WTC11 (cell line): ENCODE results near the gene PMEPA1. TPM values are rescaled to one million over a fixed set of nuclear protein-coding genes. Genes with fewer than 3 reads are reported as not detected.

Experiments
- ATAC-seq: fragments of 200-7000 bp; cut with Tn5 transposase; 2 replicates; pipeline ENCODE4 v1.10.0; 2021; ENCODE audit warnings: mild to moderate bottlenecking, moderate library complexity
- CTCF ChIA-PET: fragments of 300-600 bp; sonication (Branson Sonifier 250); formaldehyde crosslinking; loops from one replicate; lab custom pipeline; 2021; ENCODE audit warnings: antibody characterized with exemption; lab: Charles Lee
- POLR2A ChIA-PET: fragments of 350-600 bp; sonication (Branson Sonifier 250); formaldehyde crosslinking; loops from one replicate; lab custom pipeline; 2021; ENCODE audit warnings: antibody characterized with exemption; lab: Charles Lee
- DNase-seq: peaks from one replicate; pipeline ENCODE4 v3.0.0; 2021; ENCODE audit warnings: low spot score
- H3K27ac Mint-ChIP-seq: 2 replicates; pipeline ENCODE4 v1.8.0; 2021; ENCODE audit warnings: mixed read lengths
- H3K27me3 Mint-ChIP-seq: 2 replicates; pipeline ENCODE4 v1.8.0; 2021; ENCODE audit warnings: low read depth, mild to moderate bottlenecking, moderate library complexity, mixed read lengths
- H3K36me3 Mint-ChIP-seq: 2 replicates; pipeline ENCODE4 v1.8.0; 2021; ENCODE audit warnings: mixed read lengths
- H3K4me1 Mint-ChIP-seq: 2 replicates; pipeline ENCODE4 v1.8.0; 2022; ENCODE audit warnings: mixed read lengths
- H3K4me3 Mint-ChIP-seq: 2 replicates; pipeline ENCODE4 v1.8.0; 2021; ENCODE audit warnings: mild to moderate bottlenecking, moderate library complexity, mixed read lengths
- H3K9me3 Mint-ChIP-seq: 2 replicates; pipeline ENCODE4 v1.8.0; 2021; ENCODE audit warnings: mixed read lengths
- AR ChIP-seq: fragments of 250-450 bp; sonication (Bioruptor Pico); IDR thresholded peaks from 2 replicates; pipeline ENCODE4 v1.9.0; 2021; ENCODE audit warnings: mild to moderate bottlenecking
- MLX ChIP-seq: sonication (generic); formaldehyde crosslinking; IDR thresholded peaks from 2 replicates; pipeline ENCODE4 v1.8.1; 2023; ENCODE audit warnings: mild to moderate bottlenecking, missing genetic modification reagents, moderate library complexity
- MYBL2 ChIP-seq: sonication (generic); formaldehyde crosslinking; IDR thresholded peaks from 2 replicates; pipeline ENCODE4 v1.8.1; 2023; ENCODE audit warnings: mild to moderate bottlenecking, moderate library complexity, missing genetic modification reagents
- NFE2L1 ChIP-seq: sonication (generic); formaldehyde crosslinking; IDR thresholded peaks from 2 replicates; pipeline ENCODE4 v1.8.1; 2023; ENCODE audit warnings: missing genetic modification reagents
- NR1H2 ChIP-seq: sonication (generic); formaldehyde crosslinking; IDR thresholded peaks from 2 replicates; pipeline ENCODE4 v1.9.0; 2021; ENCODE audit warnings: mild to moderate bottlenecking, moderate library complexity, missing genetic modification reagents
- OVOL2 ChIP-seq: fragments of 250-450 bp; sonication (Bioruptor Pico); IDR thresholded peaks from 2 replicates; pipeline ENCODE4 v1.9.0; 2021; ENCODE audit warnings: mild to moderate bottlenecking, borderline replicate concordance
- RELA ChIP-seq: sonication (generic); formaldehyde crosslinking; IDR thresholded peaks from 2 replicates; pipeline ENCODE4 v1.8.1; 2022; ENCODE audit warnings: missing genetic modification reagents, mild to moderate bottlenecking, borderline replicate concordance
- RORB ChIP-seq: fragments of 250-450 bp; sonication (Bioruptor Pico); IDR thresholded peaks from 2 replicates; pipeline ENCODE4 v1.9.0; 2021; ENCODE audit warnings: mild to moderate bottlenecking
- TCF7 ChIP-seq: sonication (generic); formaldehyde crosslinking; IDR thresholded peaks from 2 replicates; pipeline ENCODE4 v1.8.0; 2022; ENCODE audit warnings: mild to moderate bottlenecking, low read depth, missing genetic modification reagents, moderate library complexity
- TEAD1 ChIP-seq: sonication (generic); formaldehyde crosslinking; IDR thresholded peaks from 2 replicates; pipeline ENCODE4 v1.8.0; 2022; ENCODE audit warnings: mild to moderate bottlenecking, missing genetic modification reagents
- TP53 ChIP-seq: sonication (generic); formaldehyde crosslinking; IDR thresholded peaks from 2 replicates; pipeline ENCODE4 v1.8.1; 2023; ENCODE audit warnings: mild to moderate bottlenecking, missing genetic modification reagents
- ZBTB43 ChIP-seq: sonication (generic); formaldehyde crosslinking; IDR thresholded peaks from 2 replicates; pipeline ENCODE4 v1.8.1; 2023; ENCODE audit warnings: mild to moderate bottlenecking, missing genetic modification reagents
- ZNF532 ChIP-seq: fragments of 250-450 bp; sonication (Bioruptor Pico); IDR thresholded peaks from 2 replicates; pipeline ENCODE4 v1.9.0; 2021; ENCODE audit warnings: mild to moderate bottlenecking, borderline replicate concordance
- total RNA-seq: library from RNA; stranded (reverse); gene quantifications from 3 replicates; pipeline ENCODE4 v1.2.3, GENCODE V29; 2021
- TF ChIP-seq, protein P1 (sequence below): fragments of 200-600 bp; IDR thresholded peaks from 2 replicates; pipeline ENCODE4 v1.8.0; 2022; ENCODE audit warnings: antibody characterized with exemption

Gene PMEPA1
- total RNA-seq, 1 experiment from 2014 or later = 40.6 TPM

GRCh38 chr20:57705127-57705899, 4.5 kb downstream of the PMEPA1 start (continued):
- TF ChIP-seq NR1H2 (CRISPR knock-in tag) (no peak), AR (CRISPR knock-in tag) (no peak), RORB (CRISPR knock-in tag) (no peak), MYBL2 (CRISPR knock-in tag) (no peak), ZNF532 (CRISPR knock-in tag) (no peak)

DNA sequence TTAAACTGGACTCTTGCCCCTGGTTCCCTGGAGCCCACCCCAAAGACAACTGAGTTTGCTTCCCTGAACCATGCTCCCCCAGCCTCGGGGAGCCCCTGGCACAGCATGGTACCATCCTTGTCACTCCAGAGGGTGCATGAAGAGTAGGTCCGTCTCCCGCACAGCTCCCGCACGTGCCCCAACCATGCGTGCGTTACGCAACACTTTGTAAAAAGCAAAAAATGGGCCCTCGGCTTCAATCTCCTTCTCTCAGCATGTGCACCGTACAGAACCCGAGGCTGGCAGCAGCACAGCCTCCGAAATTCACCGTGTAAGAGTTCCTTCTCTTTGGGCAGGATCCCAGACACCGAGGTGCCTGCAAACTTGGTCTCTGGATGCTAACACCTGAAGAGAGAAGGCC, 5.6 kb downstream of the PMEPA1 start:
- Mint-ChIP-seq H3K27me3 (no peaks in the 10 kb centered on the region), H3K27ac (peak overlapping the region; percentile 81), H3K36me3 (peaks cover 4% of the 10 kb centered on the region), H3K9me3 (no peaks in the 10 kb centered on the region), H3K4me3 (no peak overlapping the region), H3K4me1 (peaks cover 76% of the 10 kb centered on the region)
- POLR2A ChIA-PET = no interaction called here
- DNase-seq (no peak), ATAC-seq (no peak)
- no peak for TF ChIP-seq NFE2L1
- TF ChIP-seq TEAD1 (CRISPR knock-in tag) = no peak
- TF ChIP-seq, protein P1, sequence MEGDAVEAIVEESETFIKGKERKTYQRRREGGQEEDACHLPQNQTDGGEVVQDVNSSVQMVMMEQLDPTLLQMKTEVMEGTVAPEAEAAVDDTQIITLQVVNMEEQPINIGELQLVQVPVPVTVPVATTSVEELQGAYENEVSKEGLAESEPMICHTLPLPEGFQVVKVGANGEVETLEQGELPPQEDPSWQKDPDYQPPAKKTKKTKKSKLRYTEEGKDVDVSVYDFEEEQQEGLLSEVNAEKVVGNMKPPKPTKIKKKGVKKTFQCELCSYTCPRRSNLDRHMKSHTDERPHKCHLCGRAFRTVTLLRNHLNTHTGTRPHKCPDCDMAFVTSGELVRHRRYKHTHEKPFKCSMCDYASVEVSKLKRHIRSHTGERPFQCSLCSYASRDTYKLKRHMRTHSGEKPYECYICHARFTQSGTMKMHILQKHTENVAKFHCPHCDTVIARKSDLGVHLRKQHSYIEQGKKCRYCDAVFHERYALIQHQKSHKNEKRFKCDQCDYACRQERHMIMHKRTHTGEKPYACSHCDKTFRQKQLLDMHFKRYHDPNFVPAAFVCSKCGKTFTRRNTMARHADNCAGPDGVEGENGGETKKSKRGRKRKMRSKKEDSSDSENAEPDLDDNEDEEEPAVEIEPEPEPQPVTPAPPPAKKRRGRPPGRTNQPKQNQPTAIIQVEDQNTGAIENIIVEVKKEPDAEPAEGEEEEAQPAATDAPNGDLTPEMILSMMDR = no peak
- no peak for TF ChIP-seq RELA (CRISPR knock-in tag)
- TF ChIP-seq OVOL2 = no peak
- no peak for TF ChIP-seq ZBTB43
- TF ChIP-seq MLX (CRISPR knock-in tag) = no peak
- no peak for TF ChIP-seq TCF7 (CRISPR knock-in tag)
- TF ChIP-seq TP53 = no peak
- CTCF ChIA-PET = no interaction called here
